GM23248 (cell line): ENCODE results near the gene PDE6B. TPM values are rescaled to one million over a fixed set of nuclear protein-coding genes. Genes with fewer than 3 reads are reported as not detected.

Experiments used
- DNase-seq: peaks from one replicate; pipeline ENCODE4 v3.0.0-alpha.2; 2015
- H2AFZ ChIP-seq: fragments of 200-600 bp; sonication (generic); 2 replicates; pipeline ENCODE4 v1.6.1; 2016; ENCODE audit warnings: antibody characterized with exemption
- H3F3A ChIP-seq: fragments of 200-600 bp; sonication (generic); 2 replicates; pipeline ENCODE4 v1.6.1; 2016; ENCODE audit warnings: mild to moderate bottlenecking, antibody characterized with exemption, mixed run types; ENCODE audit not compliant: insufficient read depth
- H3K27ac ChIP-seq: fragments of 200-600 bp; sonication (generic); 2 replicates; pipeline ENCODE4 v1.5.1; 2016; ENCODE audit warnings: mild to moderate bottlenecking
- H3K27me3 ChIP-seq: fragments of 200-600 bp; sonication (generic); replicated peaks from 2 replicates; pipeline ENCODE4 v1.6.1; 2016; ENCODE audit warnings: mild to moderate bottlenecking; ENCODE audit not compliant: insufficient read depth
- H3K36me3 ChIP-seq: fragments of 200-600 bp; sonication (generic); 2 replicates; pipeline ENCODE4 v1.6.1; 2016; ENCODE audit warnings: low read depth, mild to moderate bottlenecking
- H3K4me1 ChIP-seq: fragments of 200-600 bp; sonication (generic); 2 replicates; pipeline ENCODE4 v1.6.1; 2016; ENCODE audit warnings: mild to moderate bottlenecking; ENCODE audit not compliant: insufficient read depth
- H3K4me2 ChIP-seq: fragments of 200-600 bp; sonication (generic); one replicate; pipeline ENCODE4 v1.6.1; 2016; ENCODE audit warnings: mild to moderate bottlenecking; ENCODE audit not compliant: unreplicated experiment
- H3K4me3 ChIP-seq: fragments of 200-600 bp; sonication (generic); 2 replicates; pipeline ENCODE4 v1.5.1; 2016; ENCODE audit warnings: mild to moderate bottlenecking
- H3K79me2 ChIP-seq: fragments of 200-600 bp; sonication (generic); 2 replicates; pipeline ENCODE4 v1.6.1; 2016; ENCODE audit warnings: mild to moderate bottlenecking; ENCODE audit not compliant: insufficient read depth
- H3K9ac ChIP-seq: fragments of 200-600 bp; sonication (generic); 2 replicates; pipeline ENCODE4 v1.6.1; 2016; ENCODE audit warnings: mild to moderate bottlenecking
- H3K9me2 ChIP-seq: fragments of 200-600 bp; sonication (generic); 2 replicates; pipeline ENCODE4 v1.6.1; 2016; ENCODE audit warnings: mixed run types, mild to moderate bottlenecking, moderate library complexity; ENCODE audit not compliant: insufficient read depth
- H3K9me3 ChIP-seq: fragments of 200-600 bp; sonication (generic); one replicate; pipeline ENCODE4 v1.6.1; 2017; ENCODE audit warnings: low read depth
- H4K20me1 ChIP-seq: fragments of 200-600 bp; sonication (generic); 2 replicates; pipeline ENCODE4 v1.6.0; 2016; ENCODE audit not compliant: insufficient read depth
- EZH2 ChIP-seq: fragments of 200-600 bp; sonication (generic); IDR thresholded peaks from 2 replicates; pipeline ENCODE4 v1.6.1; 2018; ENCODE audit warnings: antibody characterized with exemption, mild to moderate bottlenecking; ENCODE audit not compliant: insufficient read depth, poor library complexity, severe bottlenecking
- EZH2phosphoT487 ChIP-seq: fragments of 200-600 bp; sonication (generic); IDR thresholded peaks from 2 replicates; pipeline ENCODE4 v1.6.1; 2018; ENCODE audit warnings: antibody characterized with exemption, moderate library complexity, mild to moderate bottlenecking, low read depth; ENCODE audit not compliant: insufficient read depth
- WGBS, 2 experiments: methylation state at CpG; one replicate each; pipeline ENCODE4 v1.1.6; 2015 to 2017; ENCODE audit warnings: low lambda C conversion rate in 2 of 2, low coverage in 1 of 2; ENCODE audit errors: missing lambda C conversion rate in 2 of 2; 5-methylcytosine and 5-hydroxymethylcytosine counted together
- in situ Hi-C: fragments of 300-500 bp; cut with MboI; formaldehyde crosslinking; loops from 2 replicates; pipeline ENCODE4 v1.15.0; 2020
- polyA plus RNA-seq: library from polyadenylated mRNA; unstranded; fragments of >200 nt; fragmentation: Nextera tagmentation; extraction: Ambion mirVana; gene quantifications from 2 replicates; pipeline ENCODE4 v1.2.1, GENCODE V29; 2016
- total RNA-seq: library from RNA; depleted of rRNA; stranded (reverse); fragments of >200 nt; shearing (Covaris generic); gene quantifications from 2 replicates; pipeline ENCODE4 v1.2.3, GENCODE V29; 2014

Gene PDE6B
- total and polyA plus RNA-seq, 2 experiments from 2014 or later, result 0.11 TPM; not detected in 1

DNA sequence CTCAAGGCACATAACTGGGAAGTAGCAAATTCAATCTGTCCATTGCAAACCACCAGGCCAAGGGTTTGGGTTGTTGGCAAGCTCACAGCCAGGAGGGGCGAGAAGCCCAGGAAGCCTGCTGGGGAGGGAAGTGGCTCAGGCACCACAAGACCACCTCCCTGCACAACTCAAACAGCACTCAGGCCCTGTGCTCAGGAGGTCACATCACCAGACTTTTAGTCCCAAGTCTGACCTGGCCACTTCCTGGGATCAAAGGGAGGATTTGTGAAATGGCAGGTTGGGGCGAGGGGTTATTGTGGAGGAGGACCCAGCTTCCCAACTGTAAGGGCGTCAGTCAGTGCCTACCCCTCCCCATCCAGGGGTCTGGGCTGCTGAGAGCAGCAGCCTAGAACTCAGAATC lies 46.4 kb downstream of the PDE6B start:
- Histone ChIP-seq H3K9me3 (no peaks in the 10 kb centered on the region), H3K4me1 (0 out of 2 replicates have a peak, but pooled peaks cover 6% of the 10 kb centered on the region), H3K4me3 (no peak overlapping the region), H4K20me1 (no peaks in the 10 kb centered on the region), H3K27ac (no peak overlapping the region), H3K79me2 (peaks cover 27% of the 10 kb centered on the region), H3K36me3 (peaks cover 13% of the 10 kb centered on the region; the same call in 1 of the 2 replicates), H3K4me2 (no peak overlapping the region), H2AFZ (no peak overlapping the region), H3F3A (no peaks in the 10 kb centered on the region), H3K27me3 (no peaks in the 10 kb centered on the region), H3K9me2 (no peaks in the 10 kb centered on the region), H3K9ac (no peak overlapping the region)
- TF ChIP-seq EZH2 (no peak), EZH2phosphoT487 (no peak)
- 100% methylated on average over 3 of the region's 3 CpGs for WGBS, 2 experiments
- in situ Hi-C loops, result no loop called here
- no peak for DNase-seq

GRCh38 chr4:673349-674091 lies 48.1 kb downstream of the PDE6B start:
- Histone ChIP-seq H3K27me3 (no peaks in the 10 kb centered on the region), H3K9me2 (no peaks in the 10 kb centered on the region), H2AFZ (peak overlapping the region; percentile 62), H3K27ac (peak overlapping the region; percentile 23), H3F3A (no peaks in the 10 kb centered on the region), H3K9ac (peak overlapping the region; percentile 96), H3K4me2 (peak overlapping the region; percentile 91), H4K20me1 (no peaks in the 10 kb centered on the region), H3K36me3 (peaks cover 13% of the 10 kb centered on the region; the same call in 1 of the 2 replicates), H3K9me3 (no peaks in the 10 kb centered on the region), H3K4me1 (0 out of 2 replicates have a peak, but pooled peaks cover 6% of the 10 kb centered on the region), H3K79me2 (peaks cover 27% of the 10 kb centered on the region), H3K4me3 (peak overlapping the region; percentile 83)
- in situ Hi-C loops, result no loop called here
- DNase-seq, result peak; percentile 74
- TF ChIP-seq EZH2 (no peak), EZH2phosphoT487 (no peak)
- WGBS, 2 experiments, result 8 to 9% methylated on average over 41 to 54 of the region's 55 CpGs

DNA sequence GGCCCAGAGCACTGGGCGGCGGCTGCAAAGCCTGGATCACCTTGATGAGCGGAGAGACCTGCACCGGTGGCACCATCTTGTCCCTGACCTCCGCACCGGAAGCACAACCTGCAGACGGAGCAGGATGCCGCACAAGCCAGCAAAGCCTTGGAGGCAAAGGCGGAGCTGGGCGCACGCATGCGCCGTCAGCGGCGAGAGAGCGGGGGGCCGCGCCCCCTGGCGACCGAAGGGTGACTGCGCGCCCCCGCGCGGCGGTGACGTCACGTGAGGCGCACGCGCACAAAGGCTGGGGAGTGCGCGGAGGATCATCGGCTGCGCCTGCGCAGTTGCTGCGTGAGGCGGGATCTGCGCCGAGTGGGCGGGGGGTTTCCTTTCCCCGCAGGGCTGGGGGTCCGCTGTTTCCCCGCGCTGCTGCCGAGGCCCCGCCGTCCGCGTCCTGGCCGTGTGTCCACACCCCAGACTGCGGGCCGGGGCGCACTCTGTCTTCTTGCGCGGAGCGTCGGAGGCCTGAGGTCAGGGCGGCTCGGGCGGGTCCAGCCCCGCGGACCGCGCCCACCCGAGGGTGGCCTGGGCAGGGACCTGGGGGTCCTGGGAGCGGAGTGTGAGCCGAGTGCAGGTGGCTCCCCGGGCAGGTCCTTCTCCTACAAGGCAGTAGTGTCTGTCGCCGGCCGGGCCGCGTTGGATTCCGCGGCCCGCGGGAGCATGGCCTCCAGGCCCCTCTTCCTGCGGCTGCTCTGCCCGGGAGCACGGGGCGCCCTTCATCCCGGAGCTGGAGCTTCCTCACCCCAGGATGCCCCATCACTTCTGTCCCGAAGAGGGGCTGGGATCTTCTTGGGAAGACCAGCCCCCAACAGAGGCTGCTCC lies 49.0 kb downstream of the PDE6B start, which contains the start of the genes ATP5ME and MYL5:
TSS of gene ATP5ME (minus strand) at position 105 of the 864 bp plus-strand sequence. CDS start at position 76, 29 bp downstream.
TSS of gene MYL5 (plus strand) at position 371 of the 864 bp plus-strand sequence. CDS start 3,485 bp downstream, outside the sequence.
- no peaks in the 10 kb centered on the region for H3K27me3 ChIP-seq

More for the DNA sequence above, 49.0 kb downstream of the PDE6B start, which contains the start of the genes ATP5ME and MYL5:
- Histone ChIP-seq H3K27ac (peak within 1 kb of the TSS; percentile 77), H3K79me2 (peaks cover 27% of the 10 kb centered on the region), H3F3A (no peaks in the 10 kb centered on the region), H2AFZ (peak within 1 kb of the TSS; percentile 80), H3K36me3 (peaks cover 13% of the 10 kb centered on the region; the same call in 1 of the 2 replicates), H3K4me2 (peak within 1 kb of the TSS; percentile 91), H3K4me1 (0 out of 2 replicates have a peak, but pooled peaks cover 6% of the 10 kb centered on the region), H4K20me1 (no peaks in the 10 kb centered on the region), H3K9ac (peak within 1 kb of the TSS; percentile 96), H3K9me2 (no peaks in the 10 kb centered on the region), H3K9me3 (no peaks in the 10 kb centered on the region), H3K4me3 (peak within 1 kb of the TSS; percentile 83)
- in situ Hi-C loops, result no loop called here
- peak; percentile 98 for DNase-seq
- TF ChIP-seq EZH2, result no peak
- TF ChIP-seq EZH2phosphoT487, result no peak
- WGBS, 2 experiments, result 1 to 2% methylated on average over 26 to 64 of the region's 84 CpGs
